Measurements from ENCODE around the gene GDAP1L1. TPM values are rescaled to one million over a fixed set of nuclear protein-coding genes. Genes with fewer than 3 reads are reported as not detected.
A peak's percentile ranks its signal among the peaks of the same experiment; 100 is the strongest.

GDAP1L1 gene
- total and polyA plus RNA-seq, 2 donors (not counting 3 experiments of a cell fraction or from before 2014, with no cell fraction given), result not detected

DNA sequence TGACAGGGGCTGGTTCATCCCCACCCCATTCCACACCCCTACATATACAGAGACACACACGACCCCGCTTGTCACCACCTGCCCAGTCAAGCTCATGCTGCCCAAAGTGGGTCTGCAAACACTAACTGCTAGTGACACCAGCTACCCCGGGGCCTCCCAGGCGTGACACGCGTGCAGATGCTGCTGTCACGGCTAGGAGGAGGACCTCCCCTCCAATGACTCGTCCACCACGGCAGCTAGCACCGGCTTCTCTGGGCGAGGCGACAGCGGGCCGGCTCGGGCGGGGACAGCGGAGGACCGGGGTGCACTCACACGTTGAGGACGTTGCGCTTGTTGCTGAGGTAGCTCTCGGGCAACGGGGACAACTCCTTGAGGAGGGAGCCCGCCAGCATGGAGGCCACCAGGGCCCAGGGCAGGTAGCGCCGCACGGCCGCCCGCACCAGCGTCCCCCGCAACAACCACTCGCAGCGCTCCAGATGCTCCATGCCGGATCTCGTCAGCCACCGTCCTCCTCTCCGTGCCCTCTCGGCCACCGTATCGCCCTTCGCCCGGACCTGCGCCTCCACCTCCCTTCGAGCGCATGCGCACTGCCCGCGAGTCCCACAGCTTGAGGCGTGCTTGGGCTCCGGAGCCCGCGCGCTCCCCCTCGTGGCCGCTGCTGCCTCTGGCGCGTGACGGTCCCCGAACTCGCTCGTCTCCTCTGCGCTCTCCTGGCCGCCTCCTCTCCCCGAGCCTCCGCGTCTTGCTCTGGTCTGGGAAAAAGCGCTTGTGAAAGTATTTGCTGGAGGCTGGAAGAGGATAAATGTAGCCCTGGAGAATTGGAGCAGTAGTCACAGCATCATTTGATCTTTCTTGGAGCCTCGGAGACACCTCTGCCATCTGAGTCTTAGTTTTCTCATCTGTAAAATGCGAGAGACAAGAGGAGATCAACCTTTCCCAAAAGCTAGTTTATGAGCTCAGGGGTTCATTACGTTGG, 63.8 kb downstream of the GDAP1L1 start, which contains the start of gene FITM2:
Gene FITM2, minus strand, starts transcription at position 539 of the 976 bp plus-strand sequence. Its CDS starts 54 bp downstream, at position 485.
- H3K9me3 ChIP-seq (replicated peaks; ENCODE audit: control insufficient read depth, insufficient read depth, low read length), result no peaks in the 10 kb centered on the region
- TF ChIP-seq POLR2AphosphoS5 (IDR thresholded peaks at IDR 0.05; ENCODE audit: insufficient read depth, low read depth, low read length), result peak; percentile 77
- TF ChIP-seq, protein P1, sequence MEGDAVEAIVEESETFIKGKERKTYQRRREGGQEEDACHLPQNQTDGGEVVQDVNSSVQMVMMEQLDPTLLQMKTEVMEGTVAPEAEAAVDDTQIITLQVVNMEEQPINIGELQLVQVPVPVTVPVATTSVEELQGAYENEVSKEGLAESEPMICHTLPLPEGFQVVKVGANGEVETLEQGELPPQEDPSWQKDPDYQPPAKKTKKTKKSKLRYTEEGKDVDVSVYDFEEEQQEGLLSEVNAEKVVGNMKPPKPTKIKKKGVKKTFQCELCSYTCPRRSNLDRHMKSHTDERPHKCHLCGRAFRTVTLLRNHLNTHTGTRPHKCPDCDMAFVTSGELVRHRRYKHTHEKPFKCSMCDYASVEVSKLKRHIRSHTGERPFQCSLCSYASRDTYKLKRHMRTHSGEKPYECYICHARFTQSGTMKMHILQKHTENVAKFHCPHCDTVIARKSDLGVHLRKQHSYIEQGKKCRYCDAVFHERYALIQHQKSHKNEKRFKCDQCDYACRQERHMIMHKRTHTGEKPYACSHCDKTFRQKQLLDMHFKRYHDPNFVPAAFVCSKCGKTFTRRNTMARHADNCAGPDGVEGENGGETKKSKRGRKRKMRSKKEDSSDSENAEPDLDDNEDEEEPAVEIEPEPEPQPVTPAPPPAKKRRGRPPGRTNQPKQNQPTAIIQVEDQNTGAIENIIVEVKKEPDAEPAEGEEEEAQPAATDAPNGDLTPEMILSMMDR (IDR thresholded peaks at IDR 0.05; ENCODE audit: extremely low read depth in 1 of 2, insufficient read depth in 1 of 2, low read depth in 1 of 2, low read length in 2 of 2), result peak; percentile 99
- TF ChIP-seq POLR2A (IDR thresholded peaks at IDR 0.05; ENCODE audit: low read depth, low read length), result peak; percentile 72
- TF ChIP-seq, protein P2, sequence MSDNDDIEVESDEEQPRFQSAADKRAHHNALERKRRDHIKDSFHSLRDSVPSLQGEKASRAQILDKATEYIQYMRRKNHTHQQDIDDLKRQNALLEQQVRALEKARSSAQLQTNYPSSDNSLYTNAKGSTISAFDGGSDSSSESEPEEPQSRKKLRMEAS (IDR thresholded peaks at IDR 0.05; ENCODE audit: insufficient read depth, insufficient read length), result peak; percentile 75
- peak; percentile 48 for TF ChIP-seq MYC (IDR thresholded peaks at IDR 0.05; ENCODE audit: low read depth, low read length)
- no peak for TF ChIP-seq GATA2 (IDR thresholded peaks at IDR 0.05; ENCODE audit: insufficient read depth, insufficient read length, low read depth, low read length)
- no peak for TF ChIP-seq FOS (IDR thresholded peaks at IDR 0.05; ENCODE audit: borderline replicate concordance, insufficient read depth, low read length)
- H3K27me3 ChIP-seq (ENCODE audit: control insufficient read depth in 2 of 2, insufficient read depth in 2 of 2, low read length in 2 of 2), result no peaks in the 10 kb centered on the region
- BruUV-seq (replicated peaks), result no TSS peak
- peak within 1 kb of the TSS; percentile 37 for H3K9ac ChIP-seq (replicated peaks; ENCODE audit: extremely low read depth, insufficient read depth, low read length)
- peak within 1 kb of the TSS; percentile 87 for H2AFZ ChIP-seq (ENCODE audit: low read depth, low read length)
- no peaks in the 10 kb centered on the region for H3K9me1 ChIP-seq (replicated peaks; ENCODE audit: control insufficient read depth, extremely low read depth, insufficient read depth, low read length)
- dilution Hi-C loops (cut with MboI; ENCODE audit: extremely low pct_ligation_motif_present, low sequenced_read_pairs), result no loop called here
- H3K4me2 ChIP-seq (ENCODE audit: insufficient read depth, low read length), result peak within 1 kb of the TSS; percentile 62
- POLR2A ChIA-PET, result interaction anchor here (0.5 kb wide), 1 partner anchor 99 kb away, joined by 3 read pairs; no protein-coding TSS in a partner anchor
- no peak within 1 kb of the TSS for H3K27ac ChIP-seq (ENCODE audit: insufficient read depth, low read depth, low read length)
- FAIRE-seq (peak; percentile 99), DNase-seq (ENCODE audit: low read depth, low spot score) (peak; percentile 96)
- H3K36me3 ChIP-seq (ENCODE audit: control insufficient read depth in 2 of 2, extremely low read depth in 1 of 2, insufficient read depth in 2 of 2, low read length in 2 of 2), result no peaks in the 10 kb centered on the region
- no peaks in the 10 kb centered on the region for H4K20me1 ChIP-seq (replicated peaks; ENCODE audit: control insufficient read depth, extremely low read depth, insufficient read depth, low read length)
- peaks cover 2% of the 10 kb centered on the region for H3K79me2 ChIP-seq (ENCODE audit: control insufficient read depth, insufficient read depth, low read length)
- peaks cover 8% of the 10 kb centered on the region for H3K4me1 ChIP-seq (ENCODE audit: control insufficient read depth, extremely low read depth, insufficient read depth, low read length)
- CTCF ChIA-PET, result interaction anchor here (0.6 to 7.3 kb wide), 35 partner anchors 9 to 412 kb away, joined by 3 to 199 read pairs (median 4); partner anchors contain the start of gene OSER1
- intact Hi-C loops (cut with micrococcal nuclease), result loop anchor here (1.0 kb wide), 2 partner anchors 96 to 195 kb away; no protein-coding TSS in a partner anchor
- peak within 1 kb of the TSS; percentile 37 to 71 (median 65) for H3K4me3 ChIP-seq (replicated peaks in 1 of 3; ENCODE audit: insufficient read depth in 1 of 3, low read depth in 1 of 3, low read length in 3 of 3)
